Neuron (in vitro differentiated cells): Measurements from ENCODE around the gene SYCP3.

Experiments
- H2AFZ ChIP-seq: one replicate; pipeline ENCODE4 v1.6.1; 2013; ENCODE audit warnings: low read depth, mild to moderate bottlenecking, inconsistent platforms, low read length, moderate library complexity
- H3K27me3 ChIP-seq: one replicate; pipeline ENCODE4 v1.6.1; 2013; ENCODE audit warnings: low read length; ENCODE audit not compliant: insufficient read depth
- H3K36me3 ChIP-seq: one replicate; pipeline ENCODE4 v1.6.1; 2013; ENCODE audit warnings: low read length; ENCODE audit not compliant: insufficient read depth
- H3K4me1 ChIP-seq: one replicate; pipeline ENCODE4 v1.6.1; 2013; ENCODE audit warnings: low read length; ENCODE audit not compliant: insufficient read depth
- H3K4me3 ChIP-seq: 2 replicates; pipeline ENCODE4 v1.5.1; 2013; ENCODE audit warnings: mild to moderate bottlenecking, low read length, moderate library complexity
- H3K9me3 ChIP-seq: one replicate; pipeline ENCODE4 v1.6.1; 2013; ENCODE audit warnings: low read length

Gene SYCP3

GRCh38 chr12:101720118-101720517, 19.1 kb downstream of the SYCP3 start:
- peaks cover 2% of the 10 kb centered on the region for H3K36me3 ChIP-seq
- no peak overlapping the region for H3K4me3 ChIP-seq
- H3K27me3 ChIP-seq, result no peaks in the 10 kb centered on the region
- no peaks in the 10 kb centered on the region for H3K4me1 ChIP-seq
- no peaks in the 10 kb centered on the region for H3K9me3 ChIP-seq
- no peak overlapping the region for H2AFZ ChIP-seq

- H3K36me3 ChIP-seq, result peaks cover 2% of the 10 kb centered on the region
Measured at GRCh38 chr12:101719566-101719965, 19.7 kb downstream of the SYCP3 start.

GRCh38 chr12:101714877-101715444, 24.3 kb downstream of the SYCP3 start:
- H2AFZ ChIP-seq, result no peak overlapping the region
- no peaks in the 10 kb centered on the region for H3K9me3 ChIP-seq
- peaks cover 11% of the 10 kb centered on the region for H3K4me1 ChIP-seq
- H3K27me3 ChIP-seq, result no peaks in the 10 kb centered on the region
- no peaks in the 10 kb centered on the region for H3K36me3 ChIP-seq
- H3K4me3 ChIP-seq, result no peak overlapping the region

More at GRCh38 chr12:101719566-101719965, 19.7 kb downstream of the SYCP3 start:
- no peaks in the 10 kb centered on the region for H3K9me3 ChIP-seq
- H3K27me3 ChIP-seq, result no peaks in the 10 kb centered on the region
- no peak overlapping the region for H2AFZ ChIP-seq
- H3K4me1 ChIP-seq, result no peaks in the 10 kb centered on the region
- H3K4me3 ChIP-seq, result no peak overlapping the region

- Histone ChIP-seq H3K27me3 (no peaks in the 10 kb centered on the region), H3K4me1 (peaks cover 11% of the 10 kb centered on the region), H2AFZ (no peak overlapping the region), H3K4me3 (no peak overlapping the region), H3K9me3 (no peaks in the 10 kb centered on the region), H3K36me3 (no peaks in the 10 kb centered on the region)
Measured at GRCh38 chr12:101713930-101714329, 25.3 kb downstream of the SYCP3 start.

- Histone ChIP-seq H3K9me3 (no peaks in the 10 kb centered on the region), H3K27me3 (no peaks in the 10 kb centered on the region), H3K36me3 (no peaks in the 10 kb centered on the region), H3K4me1 (peaks cover 11% of the 10 kb centered on the region), H3K4me3 (peak overlapping the region; percentile 45), H2AFZ (peak overlapping the region; percentile 3)
Measured at GRCh38 chr12:101713059-101713682, 26.1 kb downstream of the SYCP3 start.

- H3K36me3 ChIP-seq, result no peaks in the 10 kb centered on the region
- H3K4me1 ChIP-seq, result peaks cover 11% of the 10 kb centered on the region
- no peaks in the 10 kb centered on the region for H3K27me3 ChIP-seq
- H3K4me3 ChIP-seq, result no peak overlapping the region
- H2AFZ ChIP-seq, result no peak overlapping the region
- no peaks in the 10 kb centered on the region for H3K9me3 ChIP-seq
Measured at GRCh38 chr12:101710288-101710687, 29.0 kb downstream of the SYCP3 start.

- H3K9me3 ChIP-seq, result no peaks in the 10 kb centered on the region
- no peaks in the 10 kb centered on the region for H3K36me3 ChIP-seq
- no peak overlapping the region for H3K4me3 ChIP-seq
- no peak overlapping the region for H2AFZ ChIP-seq
- no peaks in the 10 kb centered on the region for H3K4me1 ChIP-seq
- no peaks in the 10 kb centered on the region for H3K27me3 ChIP-seq
Measured at GRCh38 chr12:101707131-101707782, 32.0 kb downstream of the SYCP3 start.

- Histone ChIP-seq H3K9me3 (no peaks in the 10 kb centered on the region), H3K36me3 (no peaks in the 10 kb centered on the region), H3K4me3 (no peak overlapping the region), H3K27me3 (no peaks in the 10 kb centered on the region), H3K4me1 (no peaks in the 10 kb centered on the region), H2AFZ (no peak overlapping the region)
Measured at GRCh38 chr12:101706403-101706802, 32.9 kb downstream of the SYCP3 start.

- no peaks in the 10 kb centered on the region for H3K27me3 ChIP-seq
- no peak overlapping the region for H3K4me3 ChIP-seq
- H3K4me1 ChIP-seq, result no peaks in the 10 kb centered on the region
- H3K36me3 ChIP-seq, result no peaks in the 10 kb centered on the region
- no peak overlapping the region for H2AFZ ChIP-seq
- no peaks in the 10 kb centered on the region for H3K9me3 ChIP-seq
Measured at GRCh38 chr12:101703487-101703886, 35.8 kb downstream of the SYCP3 start.

- no peaks in the 10 kb centered on the region for H3K36me3 ChIP-seq
- peaks cover 9% of the 10 kb centered on the region for H3K4me1 ChIP-seq
- no peak overlapping the region for H3K4me3 ChIP-seq
- H3K9me3 ChIP-seq, result no peaks in the 10 kb centered on the region
- H3K27me3 ChIP-seq, result no peaks in the 10 kb centered on the region
- H2AFZ ChIP-seq, result no peak overlapping the region
Measured at GRCh38 chr12:101700299-101700820, 38.9 kb downstream of the SYCP3 start.

GRCh38 chr12:101698800-101699347, 40.4 kb downstream of the SYCP3 start:
- Histone ChIP-seq H3K4me1 (peaks cover 9% of the 10 kb centered on the region), H3K4me3 (peak overlapping the region; percentile 72), H3K9me3 (no peaks in the 10 kb centered on the region), H3K36me3 (no peaks in the 10 kb centered on the region), H2AFZ (peak overlapping the region; percentile 54), H3K27me3 (no peaks in the 10 kb centered on the region)

GRCh38 chr12:101697930-101698799, 41.1 kb downstream of the SYCP3 start:
- Histone ChIP-seq H3K4me3 (peak overlapping the region; percentile 72), H3K4me1 (peaks cover 9% of the 10 kb centered on the region), H3K36me3 (no peaks in the 10 kb centered on the region), H3K9me3 (no peaks in the 10 kb centered on the region), H3K27me3 (no peaks in the 10 kb centered on the region), H2AFZ (peak overlapping the region; percentile 54)
